GM23338 (cell line): Measurements from ENCODE around the gene HDAC9.

Experiments
- CREB1 ChIP-seq: fragments of 250-450 bp; sonication (Bioruptor Pico); IDR thresholded peaks from 2 replicates; pipeline ENCODE4 v1.5.0; 2020; ENCODE audit warnings: low read depth, mild to moderate bottlenecking, moderate library complexity
- CTCF ChIP-seq, 2 experiments: fragments of 200-600 bp in 1 of 2; sonication (generic) in 1 of 2; conservative IDR thresholded peaks; 2 replicates each; pipeline versions ENCODE4 v1.5.1 to v1.6.1; 2016 to 2017; ENCODE audit warnings: antibody characterized with exemption in 2 of 2, low read depth in 2 of 2, mild to moderate bottlenecking in 2 of 2, moderate library complexity in 1 of 2
- EZH2 ChIP-seq: fragments of 200-600 bp; sonication (generic); IDR thresholded peaks from one replicate; pipeline ENCODE4 v1.8.0; 2017; ENCODE audit warnings: antibody characterized with exemption, mild to moderate bottlenecking, low read depth; ENCODE audit not compliant: unreplicated experiment
- EZH2phosphoT487 ChIP-seq: fragments of 200-600 bp; sonication (generic); IDR thresholded peaks from one replicate; pipeline ENCODE4 v1.8.1; 2018; ENCODE audit warnings: antibody characterized with exemption; ENCODE audit not compliant: unreplicated experiment
- STAT1 ChIP-seq: IDR thresholded peaks from one replicate; pipeline ENCODE4 v1.6.1; 2016; ENCODE audit warnings: antibody characterized with exemption; ENCODE audit not compliant: unreplicated experiment
- ZNF114 ChIP-seq: fragments of 250-450 bp; sonication (Bioruptor Pico); IDR thresholded peaks from 2 replicates; pipeline ENCODE4 v1.5.0; 2020; ENCODE audit warnings: mild to moderate bottlenecking, moderate library complexity

GRCh38 chr7:18639711-18640110, 144.2 kb downstream of the HDAC9 start:
- TF ChIP-seq CTCF (conservative IDR thresholded peaks at IDR 0.05; ENCODE audit: low read depth in 2 of 2) (no peak), STAT1 (no peak), ZNF114 (CRISPR knock-in tag) (no peak), EZH2 (no peak), EZH2phosphoT487 (no peak), CREB1 (no peak)
